Posterior cingulate gyrus (tissue), 11 donors: ENCODE results near the gene COQ8B.
A peak's percentile ranks its signal among the peaks of the same experiment; 100 is the strongest.
"Not testable (repeated sequence)": the region's sequence is repeated elsewhere in the genome, so short reads cannot be mapped to it uniquely, and the experiment has no call there.

Experiments
- DNase-seq, 10 donors: peaks; one replicate each; pipeline versions ENCODE4 v3.0.0 to v3.0.0-alpha.2; 2020 to 2021; ENCODE audit warnings: mixed read lengths in 3 of 10
- intact Hi-C: fragments of 100-400 bp; cut with DNase I; formaldehyde crosslinking; loops from one replicate; pipeline ENCODE4 v1.15.1; 2023

The COQ8B gene

DNA sequence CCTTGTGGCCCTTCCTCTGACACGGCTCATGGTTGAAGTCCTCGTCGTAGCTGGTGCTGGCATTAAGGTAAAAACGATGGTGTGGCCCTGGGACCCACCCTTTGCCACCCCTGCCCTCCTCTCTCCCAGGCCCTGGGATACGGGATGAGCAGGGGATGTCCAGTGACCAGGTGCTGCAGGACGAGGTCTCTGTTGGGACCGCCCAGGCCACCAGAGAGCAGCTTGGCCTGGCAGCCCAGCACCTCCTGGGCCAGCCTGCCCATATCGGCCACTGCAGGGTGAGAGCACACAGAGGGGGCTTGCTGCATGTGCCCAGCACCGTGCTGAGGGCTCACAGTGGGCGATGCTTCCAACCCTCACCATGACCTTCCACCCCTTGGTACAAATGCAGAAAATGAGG is 27.2 kb upstream of the COQ8B start:
- intact Hi-C loops, result no loop called here

GRCh38 chr19:40742886-40743285 is 26.2 kb upstream of the COQ8B start:
- intact Hi-C loops, result no loop called here
- no peak for DNase-seq

More for the DNA sequence above, 27.2 kb upstream of the COQ8B start:
- DNase-seq, result no peak

DNA sequence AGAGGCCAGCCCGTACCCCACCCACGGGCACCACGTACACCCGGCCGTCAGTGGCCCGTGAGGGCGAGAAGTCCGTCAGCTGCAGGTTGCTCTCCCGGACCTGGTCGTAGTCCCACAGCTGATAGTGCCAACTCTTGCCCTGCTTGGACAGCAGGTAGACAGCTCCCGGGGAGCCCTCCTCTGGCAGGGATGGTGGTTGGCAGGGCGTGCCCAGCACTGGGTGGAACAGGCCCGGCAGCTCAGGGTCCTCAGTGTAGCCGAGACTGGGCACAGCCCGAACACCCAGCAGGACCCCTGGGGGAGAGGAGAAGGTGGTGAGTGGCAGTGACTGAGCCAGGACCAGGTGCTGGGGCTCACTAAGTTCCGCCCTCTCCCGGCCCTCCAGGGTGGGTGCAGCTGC is 25.8 kb upstream of the COQ8B start:
- DNase-seq, result no peak
- intact Hi-C loops, result no loop called here

- DNase-seq, result no peak
- intact Hi-C loops, result no loop called here
Observed at GRCh38 chr19:40741527-40742390, 25.1 kb upstream of the COQ8B start.

GRCh38 chr19:40740747-40741146 is 24.1 kb upstream of the COQ8B start:
- DNase-seq, result peak; percentile 43 to 96 (median 78)
- intact Hi-C loops, result no loop called here

DNA sequence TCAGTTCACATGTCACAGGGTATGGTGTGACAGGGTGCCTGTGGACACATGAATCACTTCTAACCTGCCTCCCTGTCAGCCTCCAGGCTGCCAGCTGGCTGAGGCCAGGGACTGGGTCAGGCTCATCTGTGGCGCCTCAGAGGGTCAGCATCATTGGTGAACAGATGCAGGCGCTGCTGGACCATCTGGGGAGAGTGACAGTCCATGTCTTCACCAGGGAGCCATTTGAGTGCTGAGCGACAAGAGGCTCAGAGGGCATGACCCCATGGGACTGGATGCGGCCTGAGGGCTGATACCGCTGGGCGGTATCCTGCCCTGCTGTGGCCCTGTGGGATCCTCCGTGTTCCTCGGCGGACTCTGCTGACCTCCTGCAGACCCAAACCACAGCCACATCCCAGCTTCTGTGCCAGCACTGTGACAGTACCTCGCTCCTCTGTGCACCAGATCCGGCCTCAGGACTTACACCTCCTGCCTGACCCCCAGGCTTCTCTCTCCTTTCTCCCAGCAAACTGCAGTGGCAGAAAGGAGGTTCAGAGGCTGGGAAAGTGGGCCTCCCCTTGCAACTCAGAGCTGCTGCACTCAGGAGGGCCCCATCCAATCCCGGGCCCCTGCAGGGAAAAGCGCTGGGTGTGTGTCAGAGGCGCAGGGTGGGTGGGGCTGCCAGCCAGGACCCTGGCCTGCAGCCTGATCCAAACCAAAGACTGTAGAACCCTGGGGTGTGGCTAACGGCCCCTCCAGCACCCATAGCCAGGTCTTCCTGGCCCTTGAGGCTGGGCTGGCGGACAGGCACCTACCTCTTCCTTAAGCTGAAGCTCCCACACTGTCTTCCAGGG is 23.4 kb upstream of the COQ8B start:
- intact Hi-C loops, result no loop called here
- DNase-seq, result peak in 1 of 10 donors; percentile 83

GRCh38 chr19:40739030-40739839 is 22.5 kb upstream of the COQ8B start:
- intact Hi-C loops, result no loop called here
- peak in 1 of 10 donors; percentile 49 for DNase-seq

GRCh38 chr19:40737102-40737644 is 20.5 kb upstream of the COQ8B start:
- intact Hi-C loops, result no loop called here
- DNase-seq, result peak in 1 of 10 donors; percentile 49

- intact Hi-C loops, result no loop called here
- DNase-seq, result peak in 1 of 10 donors; percentile 38
Observed at GRCh38 chr19:40736661-40737060, 20.0 kb upstream of the COQ8B start.

DNA sequence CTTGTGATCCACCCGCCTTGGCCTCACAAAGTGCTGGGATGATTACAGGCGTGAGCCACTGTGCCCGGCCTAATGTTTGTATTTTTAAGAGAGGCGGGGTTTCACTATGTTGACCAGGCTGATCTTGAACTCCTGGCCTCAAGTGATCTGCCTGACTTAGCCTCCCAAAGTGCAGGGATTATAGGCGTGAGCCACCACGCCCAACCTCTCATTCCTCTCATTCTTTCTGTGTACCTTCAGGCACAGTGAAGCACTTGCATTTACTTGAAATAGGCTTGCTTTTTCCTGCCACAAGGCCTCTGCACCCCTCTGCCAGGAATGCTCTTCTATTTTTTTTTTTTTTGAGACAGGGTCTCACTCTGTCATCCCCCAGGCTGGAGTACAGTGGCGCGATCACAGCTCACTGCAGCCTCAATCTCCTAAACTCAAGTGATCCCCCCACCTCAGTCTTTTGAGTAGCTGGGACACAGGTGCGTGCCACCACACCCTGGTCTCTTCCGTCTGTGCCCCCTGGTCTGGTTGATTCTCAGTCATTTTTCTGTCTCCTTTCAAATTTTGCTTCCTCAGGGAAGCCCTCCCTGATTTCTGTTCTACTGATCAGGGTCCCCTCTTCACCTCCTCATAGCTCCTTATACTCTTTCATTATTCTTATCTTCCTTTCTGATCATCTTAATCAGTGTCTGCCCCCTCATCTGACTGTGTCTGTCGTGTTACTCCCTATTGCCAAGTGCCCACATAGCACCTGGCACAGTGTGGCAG is 18.5 kb upstream of the COQ8B start:
- no peak for DNase-seq
- intact Hi-C loops, result no loop called here

DNA sequence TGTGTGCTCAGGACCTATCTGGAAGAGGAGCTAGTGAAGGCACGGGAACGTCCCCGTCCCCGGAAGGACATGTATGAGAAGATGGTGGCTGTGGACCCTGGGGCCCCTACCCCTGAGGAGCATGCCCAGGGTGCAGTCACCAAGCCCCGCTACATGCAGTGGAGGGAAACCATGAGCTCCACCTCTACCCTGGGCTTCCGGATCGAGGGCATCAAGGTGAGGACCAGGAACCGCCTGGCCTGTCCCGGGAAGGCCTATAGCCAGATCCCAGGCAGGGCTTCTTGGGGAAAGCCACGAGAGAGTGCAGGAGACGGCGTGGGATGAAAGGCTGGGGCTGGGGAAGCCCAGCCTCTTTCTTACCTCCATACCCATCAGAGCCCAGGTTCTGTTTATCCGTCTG is 16.5 kb upstream of the COQ8B start:
- intact Hi-C loops, result no loop called here

DNA sequence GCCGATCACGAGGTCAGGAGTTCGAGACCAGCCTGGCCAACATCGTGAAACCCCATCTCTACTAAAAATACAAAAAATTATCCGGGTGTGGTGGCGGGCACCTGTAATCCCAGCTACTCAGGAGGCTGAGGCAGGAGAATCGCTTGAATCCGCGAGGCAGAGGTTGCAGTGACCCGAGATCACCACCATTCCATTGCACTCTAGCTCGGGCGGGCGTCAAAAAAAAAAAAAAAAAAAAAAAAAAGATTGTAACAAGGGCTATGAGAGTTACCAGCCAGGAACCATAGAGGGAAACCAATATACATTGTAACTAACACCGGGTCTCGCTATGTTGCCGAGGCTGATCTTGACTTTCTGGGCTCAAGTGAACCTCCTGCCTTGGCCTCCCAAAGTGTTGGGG is 15.6 kb upstream of the COQ8B start:
- DNase-seq, result peak in 1 of 10 donors; percentile 33
- intact Hi-C loops, result not testable (repeated sequence)

More for the DNA sequence above, 16.5 kb upstream of the COQ8B start:
- DNase-seq, result peak in 1 of 10 donors; percentile 57

- DNase-seq, result peak in 1 of 10 donors; percentile 1
- intact Hi-C loops, result not testable (repeated sequence)
Observed at GRCh38 chr19:40730065-40730464, 13.4 kb upstream of the COQ8B start.

DNA sequence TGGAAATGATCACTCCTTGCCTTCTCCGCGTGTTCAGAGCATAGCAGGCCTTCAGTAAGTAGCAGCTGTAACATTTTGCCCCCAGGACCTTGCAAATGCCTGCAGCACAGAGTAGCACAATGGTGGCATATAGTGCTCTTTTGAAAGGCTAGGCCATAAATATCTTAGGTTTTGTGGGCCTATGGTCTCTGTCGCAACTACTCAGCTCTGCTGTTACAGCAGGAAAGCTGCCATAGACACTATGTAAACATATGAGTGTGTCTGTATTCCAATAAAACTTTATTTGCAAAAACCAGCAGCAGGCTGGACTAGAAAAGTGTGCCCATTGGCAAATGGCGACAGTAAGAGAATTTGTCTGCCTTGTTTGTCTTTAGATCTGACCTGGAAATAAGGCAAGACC is 9.6 kb upstream of the COQ8B start:
- no peak for DNase-seq
- intact Hi-C loops, result no loop called here

- intact Hi-C loops, result no loop called here
- DNase-seq, result no peak
Observed at GRCh38 chr19:40724855-40725254, 8.2 kb upstream of the COQ8B start.

GRCh38 chr19:40724315-40724714 is 7.6 kb upstream of the COQ8B start:
- intact Hi-C loops, result no loop called here
- no peak for DNase-seq

- intact Hi-C loops, result no loop called here
- DNase-seq, result peak in 1 of 10 donors; percentile 20
Observed at GRCh38 chr19:40723661-40724254, 7.1 kb upstream of the COQ8B start.

DNA sequence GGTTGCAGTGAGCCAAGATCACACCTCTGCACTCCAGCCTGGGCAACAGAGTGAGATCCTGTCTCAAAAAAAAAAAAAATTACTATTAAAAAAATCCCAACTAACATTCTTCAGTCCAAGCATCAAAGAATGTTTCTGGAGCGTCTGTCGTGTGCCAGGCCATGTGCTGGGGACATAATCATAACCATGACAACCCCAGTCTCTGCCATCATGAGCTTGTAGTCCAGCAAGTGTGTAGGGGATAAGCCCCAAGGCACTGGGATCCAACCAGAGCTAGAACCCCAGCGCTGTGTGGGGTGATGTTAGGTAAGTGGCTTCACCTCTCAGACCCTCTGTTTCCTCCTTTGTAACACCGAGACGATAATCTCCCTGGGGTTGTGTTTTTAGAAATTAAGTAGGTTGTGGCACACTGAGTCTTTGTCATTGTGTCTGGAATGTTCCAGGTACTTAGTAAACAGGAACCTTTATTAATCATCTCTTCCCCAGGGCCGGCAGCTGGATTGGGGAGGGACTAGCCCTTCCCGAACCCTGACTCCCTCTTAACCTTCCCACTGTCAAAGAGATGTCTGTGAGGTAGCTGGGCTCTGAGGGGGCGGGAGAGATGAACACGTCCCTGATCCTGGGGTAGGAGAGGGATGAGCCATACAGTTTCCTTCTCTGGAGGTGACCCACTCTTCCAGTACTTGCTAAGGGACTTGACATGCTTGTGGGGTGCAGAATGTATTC is 5.4 kb upstream of the COQ8B start:
- peak in 1 of 10 donors; percentile 35 for DNase-seq
- intact Hi-C loops, result no loop called here

- intact Hi-C loops, result no loop called here
- DNase-seq, result peak in 1 of 10 donors; percentile 27
Observed at GRCh38 chr19:40721140-40721486, 4.4 kb upstream of the COQ8B start.
